AG10803 (cell line): ENCODE data around the gene SP1.
"Not testable (repeated sequence)": the region's sequence is repeated elsewhere in the genome, so short reads cannot be mapped to it uniquely, and the experiment has no call there.

Experiments
- DNase-seq: peaks from one replicate; pipeline ENCODE4 v3.0.0; 2010; ENCODE audit warnings: low read depth
- H3K4me3 ChIP-seq: 2 replicates; pipeline ENCODE4 v1.5.1; 2011; ENCODE audit warnings: mild to moderate bottlenecking, low read length, control low read depth
- TF ChIP-seq, protein P1 (sequence below): conservative IDR thresholded peaks from 2 replicates; pipeline ENCODE4 v1.5.1; 2011; ENCODE audit warnings: mild to moderate bottlenecking, low read length, control low read depth, inconsistent platforms

The SP1 gene

DNA sequence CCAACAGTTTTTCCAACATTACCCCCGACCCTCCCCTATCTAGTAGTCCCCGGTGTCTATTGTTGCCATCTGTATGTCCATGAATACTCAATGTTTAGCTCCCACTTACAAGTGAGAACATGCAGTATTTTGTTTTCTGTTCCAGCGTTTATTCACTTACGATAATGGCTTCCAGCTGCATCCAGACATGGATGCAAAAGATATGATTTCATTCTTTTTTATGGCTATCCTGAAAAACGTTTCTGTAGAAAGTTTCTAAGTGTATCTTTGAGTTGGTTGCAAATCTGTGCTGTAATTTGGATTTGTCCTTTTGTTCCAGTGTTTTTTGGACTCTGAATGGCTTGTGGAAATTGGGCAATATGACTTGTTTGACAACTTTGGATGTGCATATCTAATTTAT, 11.7 kb downstream of the SP1 start:
- peak; percentile 26 for DNase-seq
- H3K4me3 ChIP-seq, result no peak overlapping the region
- TF ChIP-seq, protein P1, sequence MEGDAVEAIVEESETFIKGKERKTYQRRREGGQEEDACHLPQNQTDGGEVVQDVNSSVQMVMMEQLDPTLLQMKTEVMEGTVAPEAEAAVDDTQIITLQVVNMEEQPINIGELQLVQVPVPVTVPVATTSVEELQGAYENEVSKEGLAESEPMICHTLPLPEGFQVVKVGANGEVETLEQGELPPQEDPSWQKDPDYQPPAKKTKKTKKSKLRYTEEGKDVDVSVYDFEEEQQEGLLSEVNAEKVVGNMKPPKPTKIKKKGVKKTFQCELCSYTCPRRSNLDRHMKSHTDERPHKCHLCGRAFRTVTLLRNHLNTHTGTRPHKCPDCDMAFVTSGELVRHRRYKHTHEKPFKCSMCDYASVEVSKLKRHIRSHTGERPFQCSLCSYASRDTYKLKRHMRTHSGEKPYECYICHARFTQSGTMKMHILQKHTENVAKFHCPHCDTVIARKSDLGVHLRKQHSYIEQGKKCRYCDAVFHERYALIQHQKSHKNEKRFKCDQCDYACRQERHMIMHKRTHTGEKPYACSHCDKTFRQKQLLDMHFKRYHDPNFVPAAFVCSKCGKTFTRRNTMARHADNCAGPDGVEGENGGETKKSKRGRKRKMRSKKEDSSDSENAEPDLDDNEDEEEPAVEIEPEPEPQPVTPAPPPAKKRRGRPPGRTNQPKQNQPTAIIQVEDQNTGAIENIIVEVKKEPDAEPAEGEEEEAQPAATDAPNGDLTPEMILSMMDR, result no peak

DNA sequence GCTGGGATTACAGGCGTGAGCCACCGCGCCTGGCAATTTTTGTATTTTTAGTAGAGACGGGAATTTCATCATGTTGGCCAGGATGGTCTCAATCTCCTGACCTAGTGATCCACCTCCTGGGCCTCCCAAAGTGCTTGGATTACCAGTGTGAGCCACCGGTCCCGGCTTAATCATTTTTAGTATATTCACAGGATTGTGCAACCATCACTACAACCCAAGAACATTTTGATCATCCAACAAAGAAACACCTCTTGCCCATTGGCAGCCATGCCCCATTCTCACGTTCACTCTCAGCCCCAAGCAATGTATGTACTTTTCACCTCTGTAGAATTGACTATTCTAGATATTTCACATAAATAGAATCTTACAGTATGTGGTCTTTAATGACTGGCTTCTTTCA, 19.9 kb downstream of the SP1 start:
- TF ChIP-seq, protein P1, result no peak

DNA sequence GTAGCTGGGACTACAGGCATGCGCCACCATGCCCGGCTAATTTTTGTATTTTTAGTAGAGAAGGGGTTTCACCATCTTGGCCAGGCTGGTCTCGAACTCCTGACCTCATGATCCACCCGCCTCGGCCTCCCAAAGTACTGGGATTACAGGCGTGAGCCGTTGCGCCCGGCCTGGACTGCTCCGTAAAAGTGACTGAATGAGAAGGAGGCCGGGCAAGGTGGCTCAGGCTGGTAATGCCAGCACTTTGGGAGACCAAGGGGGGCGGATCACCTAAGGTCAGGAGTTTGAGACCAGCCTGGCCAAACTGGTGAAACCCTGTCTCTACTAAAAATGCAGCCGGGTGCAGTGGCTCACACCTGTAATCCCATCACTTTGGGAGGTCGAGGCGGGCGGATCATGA, 22.4 kb downstream of the SP1 start:
- not testable (repeated sequence) for H3K4me3 ChIP-seq

More for the DNA sequence above, 19.9 kb downstream of the SP1 start:
- DNase-seq, result no peak
- H3K4me3 ChIP-seq, result no peak overlapping the region

DNA sequence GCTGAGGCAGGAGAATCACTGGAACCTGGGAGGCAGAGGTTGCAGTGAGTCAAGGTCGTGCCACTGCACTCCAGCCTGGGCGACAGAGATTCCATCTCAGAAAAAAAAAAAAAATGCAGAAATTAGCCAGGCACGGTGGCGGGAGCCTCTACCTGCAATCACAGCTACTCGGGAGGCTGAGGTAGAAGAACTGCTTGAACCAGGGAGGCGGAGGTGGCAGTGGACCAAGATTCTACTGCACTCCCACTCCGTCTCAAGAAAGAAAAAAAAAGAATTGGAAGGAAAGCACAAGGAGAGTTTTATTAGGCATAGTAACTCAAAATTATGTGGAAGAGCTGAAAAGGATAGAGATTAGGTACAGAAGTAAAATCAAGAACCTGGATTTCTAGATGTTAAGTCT, 22.9 kb downstream of the SP1 start:
- DNase-seq, result no peak
- H3K4me3 ChIP-seq, result no peak overlapping the region
- TF ChIP-seq, protein P1, result no peak

More for the DNA sequence above, 22.4 kb downstream of the SP1 start:
- not testable (repeated sequence) for DNase-seq

DNA sequence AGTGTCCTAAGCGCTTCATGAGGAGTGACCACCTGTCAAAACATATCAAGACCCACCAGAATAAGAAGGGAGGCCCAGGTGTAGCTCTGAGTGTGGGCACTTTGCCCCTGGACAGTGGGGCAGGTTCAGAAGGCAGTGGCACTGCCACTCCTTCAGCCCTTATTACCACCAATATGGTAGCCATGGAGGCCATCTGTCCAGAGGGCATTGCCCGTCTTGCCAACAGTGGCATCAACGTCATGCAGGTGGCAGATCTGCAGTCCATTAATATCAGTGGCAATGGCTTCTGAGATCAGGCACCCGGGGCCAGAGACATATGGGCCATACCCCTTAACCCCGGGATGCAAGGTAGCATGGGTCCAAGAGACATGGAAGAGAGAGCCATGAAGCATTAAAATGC, 31.0 kb downstream of the SP1 start:
- DNase-seq, result no peak
- TF ChIP-seq, protein P1, result no peak
- no peak overlapping the region for H3K4me3 ChIP-seq

DNA sequence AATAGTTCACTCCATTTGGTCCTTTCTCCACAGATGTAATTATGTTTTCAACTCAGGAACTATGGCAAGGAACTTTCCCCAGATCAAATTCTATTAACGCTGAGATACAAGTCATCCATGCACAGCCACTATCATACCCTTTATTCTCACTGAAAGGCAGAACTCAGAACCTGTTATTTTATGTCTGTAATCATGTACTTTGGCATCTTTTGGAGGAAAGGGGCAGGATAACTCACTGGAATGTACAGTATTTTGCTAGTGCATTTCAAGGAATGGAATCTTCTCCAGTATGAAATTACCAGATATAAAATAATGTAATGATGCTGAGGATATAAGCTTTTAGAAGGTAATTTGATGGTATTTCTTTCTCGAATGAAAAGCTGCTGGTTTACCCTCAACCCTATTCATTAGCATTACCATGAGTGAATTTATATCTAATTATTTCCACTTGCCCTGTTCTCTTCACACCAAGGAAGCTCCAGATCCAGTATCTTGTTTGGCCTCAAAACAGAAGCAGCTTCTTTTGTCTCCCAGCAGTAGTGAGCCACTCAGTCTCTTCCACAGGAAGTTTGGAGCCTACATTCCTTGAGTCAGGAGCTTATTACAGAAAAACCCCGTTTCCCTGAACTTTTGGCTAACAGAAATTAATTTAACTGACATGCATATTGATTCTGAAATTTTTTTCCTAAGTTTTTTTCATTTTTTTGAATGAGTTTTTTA, 33.7 kb downstream of the SP1 start:
- H3K4me3 ChIP-seq, result no peak overlapping the region
- DNase-seq, result no peak
- TF ChIP-seq, protein P1, result no peak

DNA sequence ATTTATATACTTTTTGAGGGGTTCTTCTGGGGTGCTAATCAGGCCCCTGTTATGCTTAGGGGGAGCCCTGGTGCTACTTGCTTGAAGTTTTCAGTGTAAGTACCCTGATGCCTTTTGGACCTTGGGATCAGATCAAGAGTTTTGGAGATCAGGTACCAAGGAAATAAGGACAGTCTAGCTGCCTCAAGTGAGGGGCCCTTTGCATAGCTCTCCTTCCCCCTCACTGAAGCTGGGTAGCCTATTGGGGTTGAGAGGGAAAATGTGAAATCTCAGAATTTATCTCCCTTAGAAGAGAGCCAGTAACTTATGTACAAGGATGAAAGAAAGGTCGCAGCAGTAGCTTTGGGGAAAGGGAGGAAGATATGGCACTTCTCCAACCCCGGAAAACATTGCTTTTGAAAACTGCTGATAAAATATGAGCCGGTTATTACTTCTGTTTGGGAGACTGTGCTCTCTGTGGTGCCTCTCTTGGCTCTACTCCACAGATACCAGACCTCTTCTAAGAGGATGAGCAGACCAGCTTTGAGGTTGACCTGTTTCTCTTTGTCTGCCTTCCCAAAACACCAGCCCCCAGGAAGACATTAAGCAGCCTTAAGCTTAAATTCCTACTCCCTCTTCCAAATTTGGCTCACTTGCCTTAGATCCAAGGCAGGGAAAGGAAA, 34.9 kb downstream of the SP1 start:
- TF ChIP-seq, protein P1, result no peak
- no peak overlapping the region for H3K4me3 ChIP-seq
- no peak for DNase-seq

DNA sequence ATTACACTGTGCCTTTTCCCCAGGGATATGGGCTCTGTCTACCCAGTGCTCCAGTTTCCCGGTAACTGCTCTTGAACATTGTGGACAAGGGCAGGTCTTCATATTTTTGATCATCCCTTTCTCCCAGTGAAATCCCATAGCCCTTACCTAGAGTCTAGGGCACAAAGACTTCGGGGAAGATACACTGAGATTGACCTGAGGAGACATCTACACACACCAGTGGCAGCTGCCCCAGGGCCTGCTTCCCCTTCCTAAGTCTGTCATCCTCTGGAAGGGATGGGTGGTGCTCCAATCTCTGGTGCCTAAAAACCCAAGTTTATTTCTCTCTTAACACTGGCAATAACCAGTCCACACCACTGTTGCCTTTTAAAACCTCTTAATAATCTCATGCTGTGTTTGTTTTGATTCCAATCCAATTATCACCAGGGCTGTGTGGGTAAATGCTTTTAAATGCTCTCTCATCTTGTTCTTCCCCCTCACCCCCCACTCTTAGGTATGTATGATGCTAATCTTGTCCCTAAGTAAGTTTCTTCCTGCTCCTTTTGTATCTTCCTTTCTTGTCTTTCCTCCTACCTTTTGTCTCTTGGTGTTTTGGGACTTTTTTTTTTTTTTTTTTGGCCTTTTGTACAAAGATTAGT, 35.9 kb downstream of the SP1 start:
- not testable (repeated sequence) for DNase-seq, H3K4me3 ChIP-seq

DNA sequence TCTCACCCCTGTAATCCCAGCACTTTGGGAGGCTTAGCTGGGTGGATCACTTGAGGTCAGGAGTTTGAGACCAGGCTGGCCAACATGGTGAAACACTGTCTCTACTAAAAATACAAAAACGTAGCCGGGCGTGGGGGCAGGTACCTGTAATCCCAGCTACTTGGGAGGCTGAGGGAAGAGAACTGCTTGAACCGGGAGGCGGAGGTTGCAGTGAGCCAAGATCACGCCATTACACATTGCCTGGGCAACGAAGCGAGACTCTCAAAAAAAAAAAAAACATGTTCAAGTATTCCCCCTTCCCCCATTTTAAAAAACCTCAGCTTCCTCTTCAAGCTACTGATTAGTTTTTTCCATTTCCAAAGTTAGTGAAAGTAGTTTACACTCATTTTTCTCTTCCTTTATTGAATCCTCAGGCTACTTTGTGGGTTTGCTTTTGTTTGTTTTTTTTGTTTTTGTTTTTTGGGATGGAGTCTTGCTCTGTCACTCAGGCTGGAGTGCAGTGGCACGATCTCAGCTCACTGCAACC, 37.4 kb downstream of the SP1 start:
- not testable (repeated sequence) for DNase-seq, H3K4me3 ChIP-seq
